ENCODE data around the gene CST6. TPM values are rescaled to one million over a fixed set of nuclear protein-coding genes. Genes with fewer than 3 reads are reported as not detected.

Gene CST6
- total and polyA plus RNA-seq, 8 donors: 0.18 to 46.5 (median 0.82) TPM

GRCh38 chr11:65981101-65981740 lies 30.6 kb upstream of the CST6 start:
- Histone ChIP-seq H3K9me3 (no peaks in the 10 kb centered on the region), H3K36me3 (peaks cover 0 to 46% of the 10 kb centered on the region in 2 donors), H3K4me1 (no peaks in the 10 kb centered on the region), H3K27me3 (no peaks in the 10 kb centered on the region), H3K4me3 (no peak overlapping the region), H3K27ac (no peak overlapping the region)
- ATAC-seq (no peak), DNase-seq (no peak)
- no peak for TF ChIP-seq CTCF (IDR thresholded peaks at IDR 0.05)
- intact Hi-C loops (cut with DNase I): loop anchor here in 1 of 2 donors (10.0 kb wide), 1 partner anchor 96 kb away; the partner anchor contains the start of gene FIBP

GRCh38 chr11:65981972-65982823 lies 29.6 kb upstream of the CST6 start:
- intact Hi-C loops (cut with DNase I): loop anchor here in 1 of 2 donors (10.0 kb wide), 1 partner anchor 97 kb away; the partner anchor contains the start of gene FIBP
- TF ChIP-seq CTCF (IDR thresholded peaks at IDR 0.05): no peak
- DNase-seq: no peak

GRCh38 chr11:65982824-65983588 lies 28.8 kb upstream of the CST6 start:
- Histone ChIP-seq H3K27me3 (no peaks in the 10 kb centered on the region), H3K27ac (no peak overlapping the region), H3K36me3 (peaks cover 0 to 28% of the 10 kb centered on the region in 2 donors), H3K4me3 (no peak overlapping the region), H3K4me1 (no peaks in the 10 kb centered on the region), H3K9me3 (no peaks in the 10 kb centered on the region)
- TF ChIP-seq CTCF (IDR thresholded peaks at IDR 0.05): no peak
- ATAC-seq (no peak), DNase-seq (no peak)
- intact Hi-C loops (cut with DNase I): loop anchor here in 1 of 2 donors (10.0 kb wide), 1 partner anchor 98 kb away; the partner anchor contains the start of gene FIBP

More at GRCh38 chr11:65981972-65982823, 29.6 kb upstream of the CST6 start:
- H3K9me3 ChIP-seq: no peaks in the 10 kb centered on the region
- H3K27me3 ChIP-seq: no peaks in the 10 kb centered on the region
- H3K36me3 ChIP-seq: peaks cover 0 to 36% of the 10 kb centered on the region in 2 donors
- no peak for ATAC-seq
- no peak overlapping the region for H3K27ac ChIP-seq
- no peaks in the 10 kb centered on the region for H3K4me1 ChIP-seq
- no peak overlapping the region for H3K4me3 ChIP-seq

GRCh38 chr11:65983589-65983987 lies 28.2 kb upstream of the CST6 start:
- peaks cover 0 to 22% of the 10 kb centered on the region in 2 donors for H3K36me3 ChIP-seq
- no peak for TF ChIP-seq CTCF (IDR thresholded peaks at IDR 0.05)
- no peaks in the 10 kb centered on the region for H3K9me3 ChIP-seq
- no peak overlapping the region for H3K27ac ChIP-seq
- intact Hi-C loops (cut with DNase I): loop anchor here in 1 of 2 donors (10.0 kb wide), 1 partner anchor 99 kb away; the partner anchor contains the start of gene FIBP
- ATAC-seq: no peak
- no peaks in the 10 kb centered on the region for H3K4me1 ChIP-seq
- no peak overlapping the region for H3K4me3 ChIP-seq
- DNase-seq: no peak
- H3K27me3 ChIP-seq: no peaks in the 10 kb centered on the region

Measured in left lung (tissue), 10 donors.